Measurements from ENCODE around the gene SNX1. TPM values are rescaled to one million over a fixed set of nuclear protein-coding genes. Genes with fewer than 3 reads are reported as not detected.

SNX1 gene
- total RNA-seq, 1 experiment from 2014 or later, result 24.3 TPM

DNA sequence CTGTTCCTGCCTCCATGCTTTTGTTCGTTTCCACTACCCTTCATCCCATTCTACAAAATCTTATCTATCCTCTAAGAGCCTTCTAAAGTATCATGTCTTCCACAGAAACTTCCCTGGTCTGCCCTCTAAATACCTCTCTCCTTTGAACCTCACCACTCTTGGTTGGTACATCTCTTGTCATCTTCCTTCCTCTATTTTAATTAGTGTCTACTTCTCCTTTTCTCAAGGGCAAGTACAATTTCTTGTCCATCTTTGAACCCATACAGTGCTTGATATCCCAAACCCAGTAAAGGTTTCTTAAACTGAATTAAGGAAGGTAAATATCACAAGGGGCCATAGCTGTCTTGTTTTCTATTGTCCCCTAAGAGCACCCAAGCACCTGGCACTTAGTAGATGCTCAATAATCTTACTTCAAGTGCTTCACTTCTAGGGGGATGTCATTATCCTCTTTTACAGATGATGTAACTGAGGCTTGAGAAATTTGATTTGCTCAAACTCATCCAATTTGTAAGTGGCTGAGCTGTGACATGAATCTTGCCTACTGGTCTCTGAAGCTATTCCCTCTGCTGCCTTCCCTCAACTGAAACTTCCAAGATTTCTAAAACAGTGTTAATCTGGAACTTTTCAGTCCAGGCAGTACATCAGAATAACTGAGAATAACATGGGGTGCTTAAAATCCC is 46.9 kb upstream of the SNX1 start:
- BruUV-seq (replicated peaks), result no TSS peak
- ATAC-seq, result no peak
- intact Hi-C loops (cut with micrococcal nuclease), result loop anchor here (5.0 kb wide), 1 partner anchor 97 kb away; no protein-coding TSS in a partner anchor

DNA sequence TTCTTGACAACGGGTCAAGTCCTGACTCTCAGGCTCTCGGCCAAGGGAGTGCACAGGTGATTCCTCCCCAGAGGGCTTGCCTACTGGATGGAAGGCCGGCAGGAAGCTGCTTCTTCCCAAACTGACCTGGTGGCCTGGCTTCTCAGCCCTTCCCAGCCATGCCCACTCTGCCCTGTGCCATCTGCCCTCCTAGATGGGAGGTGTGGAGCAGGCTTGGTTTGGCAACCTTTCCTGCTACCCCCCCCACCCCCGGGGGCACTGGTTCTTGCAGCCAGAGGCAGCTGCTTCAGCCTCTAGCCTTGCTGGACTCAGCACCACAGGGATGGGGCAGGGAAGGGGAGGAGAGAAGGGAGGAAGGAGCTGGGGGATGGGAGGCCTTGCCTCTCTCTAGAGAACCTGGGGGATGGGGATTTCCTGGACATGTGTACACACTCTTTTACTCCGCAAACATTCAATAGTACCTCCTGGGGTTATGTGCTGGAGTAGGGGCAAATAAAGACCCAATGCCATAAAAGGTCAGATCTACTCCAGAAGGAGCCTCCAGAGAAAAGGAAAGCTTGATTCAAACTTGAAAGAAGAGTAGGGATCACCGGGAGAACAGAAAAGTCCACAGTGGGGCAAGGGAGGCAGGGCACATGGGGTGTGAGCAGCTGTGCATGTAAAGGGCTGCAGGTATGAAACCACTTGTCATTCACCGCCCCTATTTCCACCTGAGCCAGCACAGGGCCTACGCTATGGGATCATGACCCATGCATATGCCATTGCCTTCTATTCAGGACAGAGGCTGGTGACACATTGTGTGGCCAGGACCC is 45.3 kb upstream of the SNX1 start:
- no peak for DNase-seq
- Histone ChIP-seq H3K27me3 (ENCODE audit: low read length) (no peaks in the 10 kb centered on the region), H3K9ac (ENCODE audit: low read length) (no peak overlapping the region), H4K20me1 (ENCODE audit: low read length) (no peaks in the 10 kb centered on the region), H3K36me3 (ENCODE audit: low read depth, low read length) (no peaks in the 10 kb centered on the region), H3K4me3 (ENCODE audit: low read length) (no peak overlapping the region), H2AFZ (ENCODE audit: low read length) (no peak overlapping the region), H3K4me2 (ENCODE audit: low read length) (no peak overlapping the region), H3K4me1 (ENCODE audit: insufficient read depth, low read length) (peaks cover 10% of the 10 kb centered on the region; the same call in 1 of the 2 replicates), H3F3A (ENCODE audit: low read length, unreplicated experiment) (no peaks in the 10 kb centered on the region), H3K9me2 (replicated peaks; ENCODE audit: low read length) (no peaks in the 10 kb centered on the region), H3K79me2 (ENCODE audit: low read length) (no peaks in the 10 kb centered on the region), H3K27ac (ENCODE audit: low read length) (no peak overlapping the region), H3K9me3 (ENCODE audit: low read length) (no peaks in the 10 kb centered on the region)
- CTCF ChIA-PET, result no interaction called here
- intact Hi-C loops (cut with micrococcal nuclease), result no loop called here
- no peak for TF ChIP-seq EZH2 (IDR thresholded peaks at IDR 0.05; ENCODE audit: low read length, unreplicated experiment)
- TF ChIP-seq, protein P1, sequence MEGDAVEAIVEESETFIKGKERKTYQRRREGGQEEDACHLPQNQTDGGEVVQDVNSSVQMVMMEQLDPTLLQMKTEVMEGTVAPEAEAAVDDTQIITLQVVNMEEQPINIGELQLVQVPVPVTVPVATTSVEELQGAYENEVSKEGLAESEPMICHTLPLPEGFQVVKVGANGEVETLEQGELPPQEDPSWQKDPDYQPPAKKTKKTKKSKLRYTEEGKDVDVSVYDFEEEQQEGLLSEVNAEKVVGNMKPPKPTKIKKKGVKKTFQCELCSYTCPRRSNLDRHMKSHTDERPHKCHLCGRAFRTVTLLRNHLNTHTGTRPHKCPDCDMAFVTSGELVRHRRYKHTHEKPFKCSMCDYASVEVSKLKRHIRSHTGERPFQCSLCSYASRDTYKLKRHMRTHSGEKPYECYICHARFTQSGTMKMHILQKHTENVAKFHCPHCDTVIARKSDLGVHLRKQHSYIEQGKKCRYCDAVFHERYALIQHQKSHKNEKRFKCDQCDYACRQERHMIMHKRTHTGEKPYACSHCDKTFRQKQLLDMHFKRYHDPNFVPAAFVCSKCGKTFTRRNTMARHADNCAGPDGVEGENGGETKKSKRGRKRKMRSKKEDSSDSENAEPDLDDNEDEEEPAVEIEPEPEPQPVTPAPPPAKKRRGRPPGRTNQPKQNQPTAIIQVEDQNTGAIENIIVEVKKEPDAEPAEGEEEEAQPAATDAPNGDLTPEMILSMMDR (conservative IDR thresholded peaks at IDR 0.05; ENCODE audit: low read depth, low read length), result no peak
- no peak for TF ChIP-seq EZH2phosphoT487 (IDR thresholded peaks at IDR 0.05; ENCODE audit: borderline replicate concordance, low read length)
- no TSS peak for BruUV-seq (replicated peaks)
- POLR2A ChIA-PET (ENCODE audit: unreplicated experiment), result no interaction called here
- ATAC-seq, result no peak

More for the DNA sequence above, 46.9 kb upstream of the SNX1 start:
- no peaks in the 10 kb centered on the region for H3K36me3 ChIP-seq (ENCODE audit: low read depth, low read length)
- H3K4me2 ChIP-seq (ENCODE audit: low read length), result no peak overlapping the region
- POLR2A ChIA-PET (ENCODE audit: unreplicated experiment), result no interaction called here
- H3K79me2 ChIP-seq (ENCODE audit: low read length), result no peaks in the 10 kb centered on the region
- CTCF ChIA-PET, result no interaction called here
- no peak overlapping the region for H2AFZ ChIP-seq (ENCODE audit: low read length)
- no peaks in the 10 kb centered on the region for H3K9me2 ChIP-seq (replicated peaks; ENCODE audit: low read length)
- TF ChIP-seq EZH2phosphoT487 (IDR thresholded peaks at IDR 0.05; ENCODE audit: borderline replicate concordance, low read length) (no peak), EZH2 (IDR thresholded peaks at IDR 0.05; ENCODE audit: low read length, unreplicated experiment) (no peak)
- TF ChIP-seq, protein P1 (conservative IDR thresholded peaks at IDR 0.05; ENCODE audit: low read depth, low read length), result no peak
- peaks cover 10% of the 10 kb centered on the region; the same call in 1 of the 2 replicates for H3K4me1 ChIP-seq (ENCODE audit: insufficient read depth, low read length)
- H3K27me3 ChIP-seq (ENCODE audit: low read length), result no peaks in the 10 kb centered on the region
- no peak overlapping the region for H3K9ac ChIP-seq (ENCODE audit: low read length)
- H3K27ac ChIP-seq (ENCODE audit: low read length), result no peak overlapping the region
- no peaks in the 10 kb centered on the region for H3K9me3 ChIP-seq (ENCODE audit: low read length)
- no peaks in the 10 kb centered on the region for H3F3A ChIP-seq (ENCODE audit: low read length, unreplicated experiment)
- no peak overlapping the region for H3K4me3 ChIP-seq (ENCODE audit: low read length)
- no peaks in the 10 kb centered on the region for H4K20me1 ChIP-seq (ENCODE audit: low read length)
- no peak for DNase-seq

DNA sequence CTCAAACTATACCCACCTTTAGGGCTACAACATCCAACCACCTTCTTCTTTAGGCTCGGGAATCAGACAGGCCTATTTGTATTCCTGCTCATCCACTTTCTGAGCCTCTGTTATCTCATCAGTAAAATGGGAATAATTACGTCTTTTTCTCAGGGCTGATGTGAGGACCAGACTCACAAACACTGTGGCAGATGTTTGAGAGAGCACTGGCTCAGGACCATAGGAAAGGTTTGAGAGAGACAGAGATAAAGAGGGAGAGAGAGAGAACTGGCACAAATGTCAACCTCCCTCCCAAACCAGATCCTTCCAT is 44.7 kb upstream of the SNX1 start:
- intact Hi-C loops (cut with micrococcal nuclease), result no loop called here
- no peaks in the 10 kb centered on the region for H3F3A ChIP-seq (ENCODE audit: low read length, unreplicated experiment)
- peaks cover 10% of the 10 kb centered on the region; the same call in 1 of the 2 replicates for H3K4me1 ChIP-seq (ENCODE audit: insufficient read depth, low read length)
- H4K20me1 ChIP-seq (ENCODE audit: low read length), result no peaks in the 10 kb centered on the region
- no peaks in the 10 kb centered on the region for H3K36me3 ChIP-seq (ENCODE audit: low read depth, low read length)
- CTCF ChIA-PET, result no interaction called here
- H3K79me2 ChIP-seq (ENCODE audit: low read length), result no peaks in the 10 kb centered on the region
- H3K27me3 ChIP-seq (ENCODE audit: low read length), result no peaks in the 10 kb centered on the region
- no TSS peak for BruUV-seq (replicated peaks)
- no peak overlapping the region for H3K4me2 ChIP-seq (ENCODE audit: low read length)
- no peak for TF ChIP-seq EZH2phosphoT487 (IDR thresholded peaks at IDR 0.05; ENCODE audit: borderline replicate concordance, low read length)
- TF ChIP-seq, protein P1 (conservative IDR thresholded peaks at IDR 0.05; ENCODE audit: low read depth, low read length), result no peak
- no peak for TF ChIP-seq EZH2 (IDR thresholded peaks at IDR 0.05; ENCODE audit: low read length, unreplicated experiment)
- H3K9me3 ChIP-seq (ENCODE audit: low read length), result no peaks in the 10 kb centered on the region
- POLR2A ChIA-PET (ENCODE audit: unreplicated experiment), result no interaction called here
- H3K4me3 ChIP-seq (ENCODE audit: low read length), result no peak overlapping the region
- H2AFZ ChIP-seq (ENCODE audit: low read length), result no peak overlapping the region
- ATAC-seq (no peak), DNase-seq (no peak)
- H3K9ac ChIP-seq (ENCODE audit: low read length), result no peak overlapping the region
- H3K9me2 ChIP-seq (replicated peaks; ENCODE audit: low read length), result no peaks in the 10 kb centered on the region
- no peak overlapping the region for H3K27ac ChIP-seq (ENCODE audit: low read length)
